Type B pancreatic cell (in vitro differentiated cells): ENCODE data around the gene MYO10. TPM values are rescaled to one million over a fixed set of nuclear protein-coding genes. Genes with fewer than 3 reads are reported as not detected.

ENCODE experiments used
- DNase-seq: peaks from one replicate; pipeline ENCODE4 v3.0.0; 2021; ENCODE audit warnings: mixed read lengths; ENCODE audit not compliant: unreplicated experiment; ENCODE audit errors: extremely low spot score
- H3K27ac Mint-ChIP-seq: 2 replicates; pipeline ENCODE4 v1.8.0; 2021; ENCODE audit warnings: mild to moderate bottlenecking, mixed read lengths
- H3K27me3 Mint-ChIP-seq: 2 replicates; pipeline ENCODE4 v1.8.0; 2021; ENCODE audit warnings: mixed read lengths
- H3K36me3 Mint-ChIP-seq: 2 replicates; pipeline ENCODE4 v1.8.0; 2021; ENCODE audit warnings: mixed read lengths
- H3K4me1 Mint-ChIP-seq: one replicate; pipeline ENCODE4 v1.8.0; 2021; ENCODE audit warnings: mixed read lengths; ENCODE audit not compliant: unreplicated experiment
- H3K4me3 Mint-ChIP-seq: 2 replicates; pipeline ENCODE4 v1.8.0; 2021; ENCODE audit warnings: mild to moderate bottlenecking, mixed read lengths
- H3K9me3 Mint-ChIP-seq: 2 replicates; pipeline ENCODE4 v1.8.0; 2021; ENCODE audit warnings: mixed read lengths
- total RNA-seq: library from RNA; stranded (reverse); gene quantifications from 2 replicates; pipeline ENCODE4 v1.2.1, GENCODE V29; 2021; ENCODE audit warnings: low replicate concordance
- TF ChIP-seq, protein P1 (sequence below): fragments of 200-600 bp; sonication (generic); conservative IDR thresholded peaks from 2 replicates; pipeline ENCODE4 v1.5.0; 2021; ENCODE audit warnings: antibody characterized with exemption, mild to moderate bottlenecking

Gene MYO10
- total RNA-seq, 1 donor from 2014 or later, result 52.5 TPM

DNA sequence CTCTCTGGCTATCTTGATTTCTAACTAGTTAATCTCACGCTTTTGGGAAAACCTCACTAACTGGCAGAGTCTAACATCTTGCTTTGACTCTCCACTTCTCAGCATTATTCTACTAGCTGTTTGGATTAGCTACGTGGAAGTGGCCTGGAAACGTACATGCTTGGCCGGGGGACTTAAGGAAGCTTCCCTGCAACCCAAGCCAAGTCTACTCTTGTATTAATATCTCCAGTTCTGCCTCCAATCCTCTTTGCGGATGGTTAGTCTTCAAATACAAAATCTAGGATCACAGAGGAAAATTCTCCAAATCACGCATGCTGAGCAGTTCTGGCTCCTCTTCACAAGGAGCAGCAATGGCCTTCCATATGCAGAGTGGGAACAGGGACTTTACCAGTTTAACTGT lies 267.5 kb downstream of the MYO10 start:
- Mint-ChIP-seq H3K9me3 (no peaks in the 10 kb centered on the region), H3K4me1 (no peaks in the 10 kb centered on the region), H3K27ac (no peak overlapping the region), H3K4me3 (no peak overlapping the region), H3K27me3 (no peaks in the 10 kb centered on the region), H3K36me3 (peaks cover 18% of the 10 kb centered on the region)
- no peak for DNase-seq
- TF ChIP-seq, protein P1, sequence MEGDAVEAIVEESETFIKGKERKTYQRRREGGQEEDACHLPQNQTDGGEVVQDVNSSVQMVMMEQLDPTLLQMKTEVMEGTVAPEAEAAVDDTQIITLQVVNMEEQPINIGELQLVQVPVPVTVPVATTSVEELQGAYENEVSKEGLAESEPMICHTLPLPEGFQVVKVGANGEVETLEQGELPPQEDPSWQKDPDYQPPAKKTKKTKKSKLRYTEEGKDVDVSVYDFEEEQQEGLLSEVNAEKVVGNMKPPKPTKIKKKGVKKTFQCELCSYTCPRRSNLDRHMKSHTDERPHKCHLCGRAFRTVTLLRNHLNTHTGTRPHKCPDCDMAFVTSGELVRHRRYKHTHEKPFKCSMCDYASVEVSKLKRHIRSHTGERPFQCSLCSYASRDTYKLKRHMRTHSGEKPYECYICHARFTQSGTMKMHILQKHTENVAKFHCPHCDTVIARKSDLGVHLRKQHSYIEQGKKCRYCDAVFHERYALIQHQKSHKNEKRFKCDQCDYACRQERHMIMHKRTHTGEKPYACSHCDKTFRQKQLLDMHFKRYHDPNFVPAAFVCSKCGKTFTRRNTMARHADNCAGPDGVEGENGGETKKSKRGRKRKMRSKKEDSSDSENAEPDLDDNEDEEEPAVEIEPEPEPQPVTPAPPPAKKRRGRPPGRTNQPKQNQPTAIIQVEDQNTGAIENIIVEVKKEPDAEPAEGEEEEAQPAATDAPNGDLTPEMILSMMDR, result no peak

DNA sequence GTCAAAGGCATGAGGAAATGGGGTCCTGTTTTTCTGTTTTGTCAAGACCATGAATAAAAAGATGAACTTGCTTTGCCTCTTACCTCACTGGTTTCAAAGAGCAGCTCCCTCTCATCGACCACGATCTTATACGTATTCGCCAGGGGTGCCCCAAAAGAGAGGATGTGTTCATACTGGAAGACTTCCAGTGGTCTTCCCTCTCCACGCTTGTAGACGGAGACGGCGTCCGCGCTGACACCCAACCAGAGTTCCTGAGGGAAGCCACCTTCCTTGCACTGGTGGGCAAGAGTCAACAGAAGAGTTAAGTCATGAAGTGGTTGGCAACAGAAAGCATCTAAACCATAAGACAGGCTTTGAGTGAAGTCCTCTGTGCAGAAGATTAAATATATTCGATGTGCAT lies 267.9 kb downstream of the MYO10 start:
- Mint-ChIP-seq H3K4me1 (no peaks in the 10 kb centered on the region), H3K36me3 (peaks cover 16% of the 10 kb centered on the region), H3K27ac (no peak overlapping the region), H3K4me3 (no peak overlapping the region), H3K27me3 (no peaks in the 10 kb centered on the region), H3K9me3 (no peaks in the 10 kb centered on the region)
- TF ChIP-seq, protein P1, result no peak
- no peak for DNase-seq

DNA sequence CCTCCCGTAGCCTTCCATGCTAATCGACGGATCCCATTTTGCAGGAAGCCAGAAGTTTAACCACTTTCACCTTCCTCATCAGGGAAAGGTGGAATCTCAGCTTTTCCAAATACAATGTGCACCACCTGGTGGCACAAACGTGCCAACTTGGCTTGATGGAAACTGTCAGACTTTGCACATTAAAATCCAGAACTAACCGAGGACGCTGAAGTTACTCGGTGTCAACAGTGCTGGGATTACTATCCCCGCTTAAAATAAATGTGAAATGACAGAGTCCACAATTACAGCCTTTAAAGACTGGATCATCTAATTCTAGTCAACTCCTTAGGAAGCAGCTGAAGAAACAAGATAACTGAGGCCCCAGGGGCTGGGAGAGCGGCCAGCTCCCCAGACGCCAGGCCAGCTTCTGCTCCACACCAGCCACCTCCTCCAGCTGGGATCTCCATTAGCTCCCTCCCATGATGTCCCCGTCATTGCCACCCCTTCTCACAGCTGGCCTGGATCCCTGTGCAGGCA lies 269.1 kb downstream of the MYO10 start:
- TF ChIP-seq, protein P1, result peak; percentile 63
- Mint-ChIP-seq H3K27me3 (no peaks in the 10 kb centered on the region), H3K4me3 (no peak overlapping the region), H3K36me3 (peaks cover 16% of the 10 kb centered on the region), H3K27ac (no peak overlapping the region), H3K4me1 (no peaks in the 10 kb centered on the region), H3K9me3 (no peaks in the 10 kb centered on the region)
- DNase-seq, result no peak

DNA sequence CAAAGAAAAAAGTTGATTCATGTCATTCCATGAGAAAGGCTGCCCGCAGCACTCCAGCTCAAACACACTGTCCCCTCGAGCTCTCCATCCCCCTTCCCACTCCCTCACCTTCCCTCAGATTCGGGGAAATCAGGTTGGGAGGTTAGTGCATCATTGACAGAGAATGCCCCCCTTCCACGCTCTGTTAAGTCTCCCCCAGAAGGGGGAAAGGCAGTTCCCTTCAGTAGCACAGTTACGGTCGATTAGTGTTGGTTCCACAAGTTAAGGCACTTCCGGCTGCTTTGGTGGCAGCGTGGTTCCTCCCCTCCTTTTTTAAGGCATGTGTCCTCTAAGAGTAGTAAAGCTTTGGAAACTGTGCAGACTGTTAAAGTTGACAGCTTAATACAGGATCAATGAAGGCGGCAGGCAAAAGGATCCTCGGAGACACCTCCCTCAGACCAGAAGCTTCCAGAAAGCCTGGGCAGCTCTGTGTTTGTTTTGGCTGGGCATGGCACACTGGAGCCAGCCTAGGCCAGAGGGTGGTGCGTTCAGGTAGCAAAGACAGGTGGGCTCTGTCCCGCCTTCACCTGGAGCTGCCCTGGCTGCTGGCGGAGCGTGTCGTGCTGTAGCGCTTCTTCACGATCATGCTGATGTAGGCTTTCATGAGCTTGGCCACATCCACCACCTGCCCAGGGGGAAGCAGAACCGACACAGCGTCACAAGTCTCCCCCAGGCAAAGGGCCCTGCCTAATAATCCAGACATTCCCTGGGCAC lies 269.8 kb downstream of the MYO10 start:
- no peak for DNase-seq
- H3K36me3 Mint-ChIP-seq, result peaks cover 16% of the 10 kb centered on the region
- TF ChIP-seq, protein P1, result no peak
- H3K27me3 Mint-ChIP-seq, result no peaks in the 10 kb centered on the region
- no peak overlapping the region for H3K4me3 Mint-ChIP-seq
- no peaks in the 10 kb centered on the region for H3K4me1 Mint-ChIP-seq
- H3K27ac Mint-ChIP-seq, result no peak overlapping the region
- H3K9me3 Mint-ChIP-seq, result no peaks in the 10 kb centered on the region

DNA sequence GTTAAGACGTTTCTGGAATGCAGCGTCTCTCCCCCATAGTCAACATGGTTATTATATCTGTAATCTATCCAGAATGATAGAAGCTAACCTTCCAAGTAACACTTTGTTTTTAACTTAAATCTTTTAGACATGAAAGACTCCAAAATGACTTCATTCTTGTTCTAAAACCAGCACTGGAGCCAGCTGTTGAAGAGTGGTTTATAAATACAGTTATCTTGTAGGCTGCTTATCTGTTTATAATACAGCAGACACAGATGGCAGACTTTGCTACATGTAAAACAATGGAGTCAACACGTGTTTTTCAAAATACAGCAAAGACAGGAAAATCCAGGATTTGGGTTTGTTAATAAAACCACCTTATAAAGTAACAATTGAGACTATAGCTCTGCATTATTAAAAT lies 270.5 kb downstream of the MYO10 start:
- Mint-ChIP-seq H3K4me3 (no peak overlapping the region), H3K27me3 (no peaks in the 10 kb centered on the region), H3K4me1 (no peaks in the 10 kb centered on the region), H3K9me3 (no peaks in the 10 kb centered on the region), H3K27ac (no peak overlapping the region), H3K36me3 (peaks cover 11% of the 10 kb centered on the region)
- TF ChIP-seq, protein P1, result no peak
- no peak for DNase-seq
